CD4-positive, alpha-beta T cell (primary cell): ENCODE measurements around the gene AMBRA1. TPM values are rescaled to one million over a fixed set of nuclear protein-coding genes. Genes with fewer than 3 reads are reported as not detected.
"Not testable (repeated sequence)": the region's sequence is repeated elsewhere in the genome, so short reads cannot be mapped to it uniquely, and the experiment has no call there.

ENCODE experiments used
- ATAC-seq: fragments of 200-7000 bp; cut with Tn5 transposase; one replicate; pipeline ENCODE4 v1.10.0; 2022; ENCODE audit warnings: mild to moderate bottlenecking; ENCODE audit not compliant: poor library complexity
- CTCF ChIA-PET: fragments of 350-600 bp; sonication (Branson Sonifier 250); formaldehyde crosslinking; loops from one replicate; lab custom pipeline; 2021; ENCODE audit warnings: antibody characterized with exemption, inconsistent platforms; lab: Charles Lee
- POLR2A ChIA-PET: fragments of 350-600 bp; sonication (Branson Sonifier 250); formaldehyde crosslinking; loops from one replicate; lab custom pipeline; 2021; ENCODE audit warnings: antibody characterized with exemption, inconsistent platforms; lab: Charles Lee
- DNase-seq, 14 experiments: peaks; one replicate each; pipeline ENCODE4 v3.0.0-alpha.2; 2013 to 2020; ENCODE audit warnings: mixed read lengths in 2 of 14
- H3K27ac ChIP-seq, 2 donors: one replicate each; pipeline versions ENCODE4 v1.5.1 to v1.7.0; 2013; ENCODE audit warnings: low read length in 2 of 2, low read depth in 1 of 2, mild to moderate bottlenecking in 1 of 2
- H3K27me3 ChIP-seq, 2 experiments: 1 replicate in 1 of 2; 2 replicates in 1 of 2; pipeline versions ENCODE4 v1.6.1 to v1.7.0; 2013; ENCODE audit warnings: low read length in 2 of 2, control low read depth in 1 of 2, mild to moderate bottlenecking in 1 of 2, moderate library complexity in 1 of 2; ENCODE audit not compliant: insufficient read depth in 2 of 2, control insufficient read depth in 1 of 2
- H3K36me3 ChIP-seq: one replicate; pipeline ENCODE4 v1.6.1; 2013; ENCODE audit warnings: low read length, control low read depth; ENCODE audit not compliant: insufficient read depth
- H3K4me1 ChIP-seq: one replicate; pipeline ENCODE4 v1.6.1; 2013; ENCODE audit warnings: low read length, control low read depth; ENCODE audit not compliant: insufficient read depth
- H3K4me3 ChIP-seq: one replicate; pipeline ENCODE4 v1.5.1; 2013; ENCODE audit warnings: mild to moderate bottlenecking, low read length, moderate library complexity
- H3K9me3 ChIP-seq, 2 experiments: 1 replicate in 1 of 2; 2 replicates in 1 of 2; pipeline versions ENCODE4 v1.6.1 to v1.7.0; 2013; ENCODE audit warnings: low read length in 2 of 2, mild to moderate bottlenecking in 2 of 2, control low read depth in 1 of 2, moderate library complexity in 1 of 2; ENCODE audit not compliant: control insufficient read depth in 1 of 2, insufficient read depth in 1 of 2
- H3K27ac Mint-ChIP-seq: one replicate; pipeline ENCODE4 v1.8.0; 2020; ENCODE audit warnings: mixed read lengths
- H3K27me3 Mint-ChIP-seq: one replicate; pipeline ENCODE4 v1.8.0; 2021; ENCODE audit warnings: mixed read lengths
- H3K36me3 Mint-ChIP-seq: one replicate; pipeline ENCODE4 v1.8.0; 2021; ENCODE audit warnings: low read depth, mixed read lengths
- H3K4me1 Mint-ChIP-seq: one replicate; pipeline ENCODE4 v1.8.0; 2021; ENCODE audit warnings: low read depth, mixed read lengths
- H3K4me3 Mint-ChIP-seq: one replicate; pipeline ENCODE4 v1.8.0; 2020; ENCODE audit warnings: mild to moderate bottlenecking, mixed read lengths
- H3K9me3 Mint-ChIP-seq: one replicate; pipeline ENCODE4 v1.8.0; 2020; ENCODE audit warnings: mixed read lengths
- CTCF ChIP-seq: fragments of 200-600 bp; IDR thresholded peaks from one replicate; pipeline ENCODE4 v1.8.0; 2022; ENCODE audit warnings: antibody characterized with exemption, mild to moderate bottlenecking
- intact Hi-C, 2 experiments: fragments of 100-400 bp; cut with DNase I in 1 of 2; cut with micrococcal nuclease in 1 of 2; formaldehyde crosslinking; loops; one replicate each; pipeline versions ENCODE4 v1.15.1 to v1.9.0; 2023 to 2025; cut with DNase I, micrococcal nuclease
- total RNA-seq, 174 experiments: library from RNA in 2 of 174; stranded (reverse) in 2 of 174; gene quantifications; one replicate each; pipeline ENCODE4 v1.2.3 and lab custom pipeline; 2021 to 2026

The AMBRA1 gene
- total RNA-seq, 2 experiments from 2014 or later = 29.4 to 31.9 TPM

GRCh38 chr11:46373787-46374740 is 219.8 kb downstream of the AMBRA1 start:
- Mint-ChIP-seq H3K27me3 (no peaks in the 10 kb centered on the region), H3K4me1 (peaks cover 8% of the 10 kb centered on the region), H3K9me3 (no peaks in the 10 kb centered on the region), H3K4me3 (no peak overlapping the region), H3K27ac (no peak overlapping the region), H3K36me3 (peaks cover 69% of the 10 kb centered on the region)
- no peak for TF ChIP-seq CTCF
- CTCF ChIA-PET = no interaction called here
- intact Hi-C loops = no loop called here
- H3K27ac ChIP-seq = no peak overlapping the region
- H3K4me3 ChIP-seq = no peak overlapping the region
- POLR2A ChIA-PET = interaction anchor here (1.4 kb wide), 1 partner anchor 25 kb away, joined by 3 read pairs; no protein-coding TSS in a partner anchor
- DNase-seq = no peak
- peaks cover 13% of the 10 kb centered on the region for H3K4me1 ChIP-seq
- H3K36me3 ChIP-seq = peaks cover 88% of the 10 kb centered on the region
- no peaks in the 10 kb centered on the region for H3K9me3 ChIP-seq
- no peaks in the 10 kb centered on the region for H3K27me3 ChIP-seq
- no peak for ATAC-seq

DNA sequence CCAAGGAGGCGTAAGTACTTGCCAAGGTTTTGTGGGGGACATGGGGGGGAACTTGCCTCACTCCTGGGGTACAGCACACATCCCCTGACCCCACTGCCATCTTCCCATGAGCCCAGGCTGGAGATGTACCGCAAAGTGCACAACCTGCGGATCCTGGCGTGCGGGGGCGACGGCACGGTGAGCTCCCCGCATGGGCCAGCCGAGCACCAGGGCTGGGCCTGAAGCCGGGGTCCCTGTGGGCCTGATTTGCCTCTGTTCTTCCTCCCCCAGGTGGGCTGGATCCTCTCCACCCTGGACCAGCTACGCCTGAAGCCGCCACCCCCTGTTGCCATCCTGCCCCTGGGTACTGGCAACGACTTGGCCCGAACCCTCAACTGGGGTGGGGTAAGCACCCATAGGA is 221.3 kb downstream of the AMBRA1 start:
- H3K27ac Mint-ChIP-seq, H3K4me3 ChIP-seq, intact Hi-C loops, POLR2A ChIA-PET, H3K9me3 Mint-ChIP-seq, H3K27me3 ChIP-seq, H3K9me3 ChIP-seq, ATAC-seq, H3K4me3 Mint-ChIP-seq, DNase-seq, CTCF ChIA-PET, H3K27me3 Mint-ChIP-seq, H3K27ac ChIP-seq: not testable (repeated sequence)
- Histone ChIP-seq H3K36me3 (peaks cover 93% of the 10 kb centered on the region), H3K4me1 (peaks cover 16% of the 10 kb centered on the region)
- Mint-ChIP-seq H3K4me1 (peaks cover 19% of the 10 kb centered on the region), H3K36me3 (peaks cover 78% of the 10 kb centered on the region)

DNA sequence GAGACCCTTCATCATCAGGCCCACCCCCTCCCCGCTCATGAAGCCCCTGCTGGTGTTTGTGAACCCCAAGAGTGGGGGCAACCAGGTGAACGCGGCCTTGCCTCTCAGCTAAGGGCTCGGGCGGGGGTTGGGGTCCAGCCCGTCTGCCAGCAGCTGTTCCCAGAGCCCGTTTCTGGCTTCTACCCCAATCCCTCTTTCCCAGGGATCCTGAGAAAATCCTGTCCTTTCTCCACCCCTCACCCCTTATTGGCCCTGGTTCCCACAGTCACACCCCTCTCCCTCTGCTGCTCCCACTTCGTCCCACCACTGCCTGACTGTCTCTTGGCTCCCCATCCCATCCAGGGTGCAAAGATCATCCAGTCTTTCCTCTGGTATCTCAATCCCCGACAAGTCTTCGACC is 221.7 kb downstream of the AMBRA1 start:
- Mint-ChIP-seq H3K9me3 (no peaks in the 10 kb centered on the region), H3K36me3 (peaks cover 78% of the 10 kb centered on the region), H3K27me3 (no peaks in the 10 kb centered on the region), H3K27ac (no peak overlapping the region), H3K4me1 (peaks cover 23% of the 10 kb centered on the region), H3K4me3 (no peak overlapping the region)
- peaks cover 20% of the 10 kb centered on the region for H3K4me1 ChIP-seq
- POLR2A ChIA-PET = no interaction called here
- no peak overlapping the region for H3K4me3 ChIP-seq
- peaks cover 91% of the 10 kb centered on the region for H3K36me3 ChIP-seq
- CTCF ChIA-PET = no interaction called here
- intact Hi-C loops = no loop called here
- no peak for TF ChIP-seq CTCF
- DNase-seq (no peak), ATAC-seq (no peak)
- no peaks in the 10 kb centered on the region for H3K9me3 ChIP-seq
- H3K27ac ChIP-seq = no peak overlapping the region
- no peaks in the 10 kb centered on the region for H3K27me3 ChIP-seq

DNA sequence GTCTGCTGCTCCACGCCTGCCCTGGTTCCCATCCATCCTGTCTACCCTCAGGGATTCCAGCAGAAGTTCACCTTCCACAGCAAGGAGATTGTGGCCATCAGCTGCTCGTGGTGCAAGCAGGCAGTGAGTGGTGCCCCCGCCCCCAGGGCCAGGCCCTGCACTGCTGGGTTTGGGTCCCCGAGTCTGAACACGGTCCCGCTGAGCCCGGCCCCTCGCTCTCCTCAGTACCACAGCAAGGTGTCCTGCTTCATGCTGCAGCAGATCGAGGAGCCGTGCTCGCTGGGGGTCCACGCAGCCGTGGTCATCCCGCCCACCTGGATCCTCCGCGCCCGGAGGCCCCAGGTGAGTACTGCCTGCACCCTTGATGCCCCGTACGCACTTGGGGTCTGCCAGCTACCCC is 222.6 kb downstream of the AMBRA1 start:
- DNase-seq, POLR2A ChIA-PET, H3K27me3 Mint-ChIP-seq, H3K4me3 Mint-ChIP-seq, H3K27ac Mint-ChIP-seq, H3K27ac ChIP-seq, H3K9me3 Mint-ChIP-seq, H3K27me3 ChIP-seq, ATAC-seq, CTCF ChIA-PET, H3K9me3 ChIP-seq, H3K4me3 ChIP-seq, intact Hi-C loops: not testable (repeated sequence)
- H3K4me1 ChIP-seq = peaks cover 29% of the 10 kb centered on the region
- Mint-ChIP-seq H3K36me3 (peaks cover 71% of the 10 kb centered on the region), H3K4me1 (peaks cover 26% of the 10 kb centered on the region)
- H3K36me3 ChIP-seq = peaks cover 90% of the 10 kb centered on the region
